Breast epithelium (tissue), 4 donors: ENCODE measurements around the gene CTDSP2. TPM values are rescaled to one million over a fixed set of nuclear protein-coding genes. Genes with fewer than 3 reads are reported as not detected.

Source experiments
- DNase-seq, 2 donors: peaks; one replicate each; pipeline ENCODE4 v3.0.0-alpha.2; 2019; ENCODE audit warnings: low spot score in 2 of 2
- H3K27ac ChIP-seq, 2 donors: fragments of 200-600 bp; sonication (generic) in 1 of 2; one replicate each; pipeline ENCODE4 v1.5.1; 2016 to 2019; ENCODE audit warnings: mild to moderate bottlenecking in 1 of 2
- H3K27me3 ChIP-seq, 2 donors: fragments of 200-600 bp; sonication (generic) in 1 of 2; one replicate each; pipeline versions ENCODE4 v1.5.1 to v1.6.0; 2017 to 2019; ENCODE audit warnings: control low read depth in 1 of 2, mild to moderate bottlenecking in 1 of 2
- H3K36me3 ChIP-seq: fragments of 200-600 bp; one replicate; pipeline ENCODE4 v1.5.1; 2019
- H3K4me1 ChIP-seq, 2 donors: fragments of 200-600 bp; sonication (generic); one replicate each; pipeline ENCODE4 v1.5.1; 2016 to 2019; ENCODE audit warnings: control low read depth in 1 of 2
- H3K4me3 ChIP-seq, 3 donors: fragments of 200-600 bp; sonication (generic); 1 replicate in 2 of 3; 2 replicates in 1 of 3; pipeline ENCODE4 v1.5.1; 2016 to 2019; ENCODE audit warnings: mild to moderate bottlenecking in 3 of 3, moderate library complexity in 2 of 3
- H3K9me3 ChIP-seq, 2 donors: fragments of 200-600 bp; sonication (generic) in 1 of 2; one replicate each; pipeline ENCODE4 v1.5.1; 2016 to 2019; ENCODE audit warnings: control low read depth in 1 of 2
- POLR2A ChIP-seq: fragments of 450-650 bp; IDR thresholded peaks from one replicate; pipeline ENCODE4 v1.6.1; 2016; ENCODE audit warnings: antibody characterized with exemption, mild to moderate bottlenecking, moderate library complexity
- POLR2AphosphoS5 ChIP-seq, 3 donors: sonication (generic); formaldehyde crosslinking; IDR thresholded peaks; one replicate each; pipeline ENCODE4 v1.6.1; 2017; ENCODE audit warnings: antibody characterized with exemption in 3 of 3
- intact Hi-C: fragments of 100-400 bp; cut with DNase I; formaldehyde crosslinking; loops from one replicate; pipeline ENCODE4 v1.15.1; 2023; ENCODE audit warnings: low total_unique reads
- total RNA-seq, 3 donors: library from RNA; depleted of rRNA; stranded (reverse); fragments of >200 nt; gene quantifications; one replicate each; pipeline ENCODE4 v1.1.0, GENCODE V29; 2016
- TF ChIP-seq, protein P1 (sequence below), 3 donors: fragments of 450-650 bp; IDR thresholded peaks; one replicate each; pipeline ENCODE4 v1.5.1; 2016 to 2017; ENCODE audit warnings: antibody characterized with exemption in 3 of 3, mild to moderate bottlenecking in 3 of 3, moderate library complexity in 3 of 3

Gene CTDSP2
- total RNA-seq, 3 donors from 2014 or later, result 144 to 175 (median 167) TPM

DNA sequence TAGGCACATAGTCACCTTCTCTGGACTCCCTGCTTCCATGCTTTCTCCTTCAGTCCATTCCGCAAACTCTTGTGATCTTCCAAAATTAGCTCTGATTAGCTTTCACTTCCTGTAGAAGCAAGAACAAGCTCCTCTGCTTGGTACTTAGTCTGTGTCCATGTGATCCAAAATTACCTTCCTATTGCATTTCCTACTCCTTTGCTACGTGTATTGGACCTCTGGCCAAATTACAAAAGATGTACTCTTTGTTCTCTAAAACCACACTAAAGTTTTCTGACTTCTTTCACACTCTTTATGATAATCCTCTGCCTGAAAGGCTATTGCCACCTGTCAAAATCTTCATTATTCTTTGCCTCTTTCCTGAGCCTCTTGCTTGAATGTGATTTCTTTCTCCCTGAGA, 64.7 kb downstream of the CTDSP2 start:
- Histone ChIP-seq H3K27ac (no peak overlapping the region), H3K4me1 (no peaks in the 10 kb centered on the region)

DNA sequence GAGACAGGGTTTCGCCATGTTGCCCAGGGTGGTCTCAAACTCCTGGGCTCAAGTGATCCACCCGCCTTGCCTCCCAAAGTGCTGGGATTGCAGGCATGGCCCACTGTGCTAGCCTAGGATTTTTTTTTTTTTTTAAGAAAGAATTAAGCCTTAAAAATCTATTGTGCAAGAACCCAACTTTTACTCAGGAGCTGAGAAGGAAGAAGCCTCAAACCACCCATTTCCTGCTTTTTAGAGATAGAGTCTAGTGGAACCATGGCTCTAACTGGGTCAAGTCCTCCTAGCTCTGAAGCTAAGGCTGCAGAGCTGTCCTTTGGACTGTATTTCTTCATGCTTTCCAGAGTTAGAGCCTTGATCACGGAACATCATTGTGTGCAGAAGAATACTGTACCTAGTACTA, 65.3 kb downstream of the CTDSP2 start:
- Histone ChIP-seq H3K27me3 (no peaks in the 10 kb centered on the region), H3K4me1 (no peaks in the 10 kb centered on the region), H3K36me3 (no peaks in the 10 kb centered on the region), H3K4me3 (no peak overlapping the region), H3K9me3 (no peaks in the 10 kb centered on the region), H3K27ac (no peak overlapping the region)
- TF ChIP-seq, protein P1, sequence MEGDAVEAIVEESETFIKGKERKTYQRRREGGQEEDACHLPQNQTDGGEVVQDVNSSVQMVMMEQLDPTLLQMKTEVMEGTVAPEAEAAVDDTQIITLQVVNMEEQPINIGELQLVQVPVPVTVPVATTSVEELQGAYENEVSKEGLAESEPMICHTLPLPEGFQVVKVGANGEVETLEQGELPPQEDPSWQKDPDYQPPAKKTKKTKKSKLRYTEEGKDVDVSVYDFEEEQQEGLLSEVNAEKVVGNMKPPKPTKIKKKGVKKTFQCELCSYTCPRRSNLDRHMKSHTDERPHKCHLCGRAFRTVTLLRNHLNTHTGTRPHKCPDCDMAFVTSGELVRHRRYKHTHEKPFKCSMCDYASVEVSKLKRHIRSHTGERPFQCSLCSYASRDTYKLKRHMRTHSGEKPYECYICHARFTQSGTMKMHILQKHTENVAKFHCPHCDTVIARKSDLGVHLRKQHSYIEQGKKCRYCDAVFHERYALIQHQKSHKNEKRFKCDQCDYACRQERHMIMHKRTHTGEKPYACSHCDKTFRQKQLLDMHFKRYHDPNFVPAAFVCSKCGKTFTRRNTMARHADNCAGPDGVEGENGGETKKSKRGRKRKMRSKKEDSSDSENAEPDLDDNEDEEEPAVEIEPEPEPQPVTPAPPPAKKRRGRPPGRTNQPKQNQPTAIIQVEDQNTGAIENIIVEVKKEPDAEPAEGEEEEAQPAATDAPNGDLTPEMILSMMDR (IDR thresholded peaks at IDR 0.05), result no peak
- no peak for TF ChIP-seq POLR2AphosphoS5 (IDR thresholded peaks at IDR 0.05)
- no peak for TF ChIP-seq POLR2A
- intact Hi-C loops, result loop anchor here (5.0 kb wide), 1 partner anchor 41 kb away; no protein-coding TSS in a partner anchor
- DNase-seq, result no peak

More for the DNA sequence above, 64.7 kb downstream of the CTDSP2 start:
- TF ChIP-seq POLR2A, result no peak
- no peak for TF ChIP-seq POLR2AphosphoS5 (IDR thresholded peaks at IDR 0.05)
- TF ChIP-seq, protein P1 (IDR thresholded peaks at IDR 0.05), result no peak
- Histone ChIP-seq H3K9me3 (no peaks in the 10 kb centered on the region), H3K36me3 (no peaks in the 10 kb centered on the region), H3K4me3 (no peak overlapping the region), H3K27me3 (no peaks in the 10 kb centered on the region)
- intact Hi-C loops, result loop anchor here (5.0 kb wide), 1 partner anchor 40 kb away; no protein-coding TSS in a partner anchor
- no peak for DNase-seq

DNA sequence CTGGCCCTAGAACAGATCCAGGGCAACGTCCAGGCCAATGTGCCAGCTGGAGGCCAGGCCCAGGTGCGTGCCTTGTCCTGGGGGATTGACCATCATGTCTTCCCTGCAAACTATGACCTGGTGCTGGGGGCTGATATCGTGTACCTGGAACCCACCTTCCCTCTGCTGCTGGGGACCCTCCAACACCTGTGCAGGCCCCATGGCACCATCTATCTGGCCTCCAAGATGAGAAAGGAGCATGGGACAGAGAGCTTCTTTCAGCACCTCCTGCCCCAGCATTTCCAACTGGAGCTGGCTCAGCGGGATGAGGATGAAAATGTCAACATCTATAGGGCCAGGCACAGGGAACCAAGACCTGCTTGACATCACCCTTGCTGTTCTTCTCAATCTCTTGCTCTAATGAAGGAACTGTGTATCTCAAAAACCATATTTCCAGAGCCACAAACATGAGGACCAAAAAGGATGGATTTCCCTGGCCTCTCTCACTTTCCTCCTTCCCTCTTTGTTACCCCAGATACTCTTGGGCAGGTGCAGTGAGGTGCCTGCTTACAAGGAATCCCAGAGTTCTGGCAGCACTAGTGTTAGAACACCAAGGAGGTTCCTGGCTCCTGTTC, 66.1 kb downstream of the CTDSP2 start:
- Histone ChIP-seq H3K4me1 (no peaks in the 10 kb centered on the region), H3K36me3 (no peaks in the 10 kb centered on the region), H3K27ac (peak overlapping the region in 1 of 2 donors; percentile 19), H3K27me3 (no peaks in the 10 kb centered on the region), H3K4me3 (no peak overlapping the region), H3K9me3 (no peaks in the 10 kb centered on the region)
- intact Hi-C loops, result loop anchor here (5.0 kb wide), 1 partner anchor 42 kb away; no protein-coding TSS in a partner anchor
- DNase-seq, result no peak
- TF ChIP-seq, protein P1 (IDR thresholded peaks at IDR 0.05), result no peak
- TF ChIP-seq POLR2A (no peak), POLR2AphosphoS5 (IDR thresholded peaks at IDR 0.05) (no peak)

DNA sequence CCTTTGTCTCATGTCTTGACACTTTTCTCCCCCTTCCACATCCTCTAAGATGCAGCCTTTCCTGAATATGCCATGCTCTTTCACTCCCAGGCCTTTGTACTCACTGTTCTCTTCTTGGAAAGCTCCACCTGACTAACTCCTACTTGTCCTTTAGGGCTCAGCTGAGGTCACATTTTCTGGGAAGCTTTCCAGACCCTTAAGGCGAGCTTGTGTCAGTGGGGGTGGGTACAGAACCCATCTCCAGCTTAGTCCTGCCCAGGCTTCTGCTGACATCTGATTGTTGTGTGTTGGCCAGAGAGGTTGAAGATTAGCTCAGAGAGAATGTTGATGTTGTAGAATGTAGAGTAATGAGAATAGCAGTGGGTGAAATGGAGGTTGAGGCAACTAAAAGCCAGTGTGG, 66.8 kb downstream of the CTDSP2 start:
- Histone ChIP-seq H3K9me3 (no peaks in the 10 kb centered on the region), H3K36me3 (no peaks in the 10 kb centered on the region), H3K27me3 (no peaks in the 10 kb centered on the region), H3K4me3 (no peak overlapping the region), H3K4me1 (no peaks in the 10 kb centered on the region), H3K27ac (peak overlapping the region in 1 of 2 donors; percentile 19)
- DNase-seq, result no peak
- TF ChIP-seq POLR2AphosphoS5 (IDR thresholded peaks at IDR 0.05), result no peak
- no peak for TF ChIP-seq POLR2A
- TF ChIP-seq, protein P1 (IDR thresholded peaks at IDR 0.05), result no peak
- intact Hi-C loops, result loop anchor here (5.0 kb wide), 1 partner anchor 43 kb away; no protein-coding TSS in a partner anchor

DNA sequence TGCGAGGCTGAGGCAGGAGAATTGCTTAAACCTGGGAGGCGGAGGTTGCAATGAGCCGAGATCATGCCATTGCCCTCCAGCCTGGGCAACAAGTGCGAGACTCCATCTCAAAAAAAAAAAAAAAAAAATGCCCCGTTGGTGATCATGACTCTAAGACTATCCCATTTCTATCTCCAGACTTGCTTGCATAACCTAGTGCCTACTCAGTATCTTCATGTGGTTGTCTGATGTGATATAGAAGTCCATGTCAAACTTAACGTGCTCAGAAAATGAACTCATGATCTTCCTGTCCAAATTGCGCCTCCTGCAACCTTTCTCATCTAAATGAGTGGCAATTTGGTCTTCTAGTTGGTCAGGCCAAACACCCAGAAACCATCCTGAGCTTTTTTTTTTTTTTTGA, 68.6 kb downstream of the CTDSP2 start:
- Histone ChIP-seq H3K27ac (no peak overlapping the region), H3K9me3 (no peaks in the 10 kb centered on the region), H3K36me3 (no peaks in the 10 kb centered on the region), H3K4me3 (no peak overlapping the region), H3K4me1 (no peaks in the 10 kb centered on the region), H3K27me3 (no peaks in the 10 kb centered on the region)
- TF ChIP-seq, protein P1 (IDR thresholded peaks at IDR 0.05), result no peak
- no peak for TF ChIP-seq POLR2AphosphoS5 (IDR thresholded peaks at IDR 0.05)
- no peak for TF ChIP-seq POLR2A
- intact Hi-C loops, result no loop called here
- DNase-seq, result no peak
